SK-N-SH (cell line): ENCODE results near the gene TOX2. TPM values are rescaled to one million over a fixed set of nuclear protein-coding genes. Genes with fewer than 3 reads are reported as not detected.

ENCODE experiments used
- CTCF ChIA-PET: fragments of 300-600, 350-600 bp; formaldehyde crosslinking; extraction: SDS; loops from one replicate; lab custom pipeline; 2021; lab: Yijun Ruan, JAX
- POLR2A ChIA-PET: fragments of 350-600 bp; sonication (Branson Sonifier 250); formaldehyde crosslinking; extraction: SDS; loops from one replicate; lab custom pipeline; 2020; ENCODE audit warnings: antibody characterized with exemption, inconsistent platforms; lab: Yijun Ruan, JAX
- DNase-seq: peaks from one replicate; pipeline ENCODE4 v3.0.0; 2012
- H2AFZ ChIP-seq: fragments of 200-600 bp; sonication (generic); 2 replicates; pipeline ENCODE4 v1.8.1; 2016; ENCODE audit warnings: antibody characterized with exemption, mild to moderate bottlenecking, low read depth
- H3F3A ChIP-seq: fragments of 200-600 bp; sonication (generic); replicated peaks from 2 replicates; pipeline ENCODE3; 2016; ENCODE audit warnings: antibody characterized with exemption, mild to moderate bottlenecking; ENCODE audit not compliant: insufficient read depth
- H3K27ac ChIP-seq, 2 experiments: fragments of 200-500 bp in 1 of 2; fragments of 200-600 bp in 1 of 2; sonication (Bioruptor generic) in 1 of 2; sonication (generic), shearing (Covaris generic) in 1 of 2; 2 replicates each; pipeline versions ENCODE4 v1.5.1 to v1.6.1; 2014 to 2016; ENCODE audit warnings: low read depth in 2 of 2, inconsistent platforms in 1 of 2, low read length in 1 of 2, mild to moderate bottlenecking in 1 of 2, mixed read lengths in 1 of 2
- H3K27me3 ChIP-seq: fragments of 200-600 bp; sonication (generic), shearing (Covaris generic); 2 replicates; pipeline ENCODE4 v1.6.1; 2016; ENCODE audit warnings: mixed run types; ENCODE audit not compliant: insufficient read depth
- H3K36me3 ChIP-seq, 2 experiments: fragments of 200-500 bp in 1 of 2; fragments of 200-600 bp in 1 of 2; sonication (Bioruptor generic) in 1 of 2; sonication (generic) in 1 of 2; replicated peaks in 1 of 2; 2 replicates each; pipeline versions ENCODE3 to v1.5.1; 2014 to 2016; ENCODE audit warnings: low read length in 1 of 2, mild to moderate bottlenecking in 1 of 2; ENCODE audit not compliant: insufficient read depth in 2 of 2, control insufficient read depth in 1 of 2
- H3K4me1 ChIP-seq, 2 experiments: fragments of 200-500 bp in 1 of 2; fragments of 200-600 bp in 1 of 2; sonication (Bioruptor generic) in 1 of 2; sonication (generic), shearing (Covaris generic) in 1 of 2; 2 replicates each; pipeline versions ENCODE4 v1.5.1 to v1.6.1; 2014 to 2016; ENCODE audit warnings: low read depth in 1 of 2, low read length in 1 of 2, mixed run types in 1 of 2; ENCODE audit not compliant: insufficient read depth in 2 of 2, control insufficient read depth in 1 of 2
- H3K4me2 ChIP-seq: fragments of 200-600 bp; sonication (generic), shearing (Covaris generic); 2 replicates; pipeline ENCODE4 v1.6.1; 2017; ENCODE audit warnings: mixed run types
- H3K4me3 ChIP-seq, 2 experiments: fragments of 200-500 bp in 1 of 2; fragments of 200-600 bp in 1 of 2; sonication (Bioruptor generic) in 1 of 2; sonication (generic), shearing (Covaris generic) in 1 of 2; 2 replicates each; pipeline versions ENCODE4 v1.5.1 to v1.8.1; 2014 to 2016; ENCODE audit warnings: low read depth in 2 of 2, inconsistent platforms in 1 of 2, low read length in 1 of 2, mild to moderate bottlenecking in 1 of 2, mixed read lengths in 1 of 2, moderate library complexity in 1 of 2
- H3K79me2 ChIP-seq: fragments of 200-600 bp; sonication (generic); 2 replicates; pipeline ENCODE4 v1.8.1; 2017; ENCODE audit warnings: mild to moderate bottlenecking; ENCODE audit not compliant: insufficient read depth
- H3K9ac ChIP-seq: fragments of 200-600 bp; sonication (generic); 2 replicates; pipeline ENCODE4 v1.6.1; 2017; ENCODE audit warnings: mixed run types
- H3K9me2 ChIP-seq: fragments of 200-600 bp; sonication (generic); 2 replicates; pipeline ENCODE4 v1.6.1; 2017; ENCODE audit warnings: mixed run types
- H3K9me3 ChIP-seq: fragments of 200-600 bp; sonication (generic); 2 replicates; pipeline ENCODE4 v1.6.1; 2017; ENCODE audit warnings: mixed run types, mild to moderate bottlenecking, moderate library complexity
- H4K20me1 ChIP-seq: fragments of 200-600 bp; sonication (generic); 2 replicates; pipeline ENCODE4 v1.6.1; 2017; ENCODE audit warnings: mild to moderate bottlenecking, mixed run types; ENCODE audit not compliant: insufficient read depth
- EP300 ChIP-seq, 2 experiments: IDR thresholded peaks; 2 replicates each; pipeline versions ENCODE4 v1.4.0 to v1.6.1; 2012; ENCODE audit warnings: borderline replicate concordance in 1 of 2, low read depth in 1 of 2, low read length in 1 of 2
- EZH2phosphoT487 ChIP-seq: fragments of 200-600 bp; sonication (generic); IDR thresholded peaks from 2 replicates; pipeline ENCODE4 v1.6.1; 2017; ENCODE audit warnings: low read depth, mixed run types, mild to moderate bottlenecking, antibody characterized with exemption, moderate library complexity, borderline replicate concordance
- FOSL2 ChIP-seq: IDR thresholded peaks from 2 replicates; pipeline ENCODE4 v1.4.0; 2012; ENCODE audit warnings: low read depth, mild to moderate bottlenecking, moderate library complexity, borderline replicate concordance
- FOXM1 ChIP-seq: IDR thresholded peaks from 2 replicates; pipeline ENCODE4 v1.4.0; 2012; ENCODE audit warnings: low read depth, mild to moderate bottlenecking
- GABPA ChIP-seq: IDR thresholded peaks from 2 replicates; pipeline ENCODE4 v1.4.0; 2012; ENCODE audit warnings: low read depth, mild to moderate bottlenecking
- IRF3 ChIP-seq: fragments of 150-350 bp; IDR thresholded peaks from 2 replicates; pipeline ENCODE4 v1.6.1; 2016; ENCODE audit warnings: mild to moderate bottlenecking, low read depth, low read length
- NRF1 ChIP-seq: IDR thresholded peaks from 2 replicates; pipeline ENCODE4 v1.6.1; 2012; ENCODE audit warnings: low read depth, mild to moderate bottlenecking, low read length
- RCOR1 ChIP-seq: fragments of 150-350 bp; IDR thresholded peaks from 2 replicates; pipeline ENCODE4 v1.6.1; 2017; ENCODE audit warnings: antibody characterized with exemption, low read length
- SIN3A ChIP-seq: IDR thresholded peaks from 2 replicates; pipeline ENCODE4 v1.6.1; 2012; ENCODE audit warnings: low read depth, mild to moderate bottlenecking, low read length, moderate library complexity, borderline replicate concordance
- SMC3 ChIP-seq: IDR thresholded peaks from 2 replicates; pipeline ENCODE4 v1.6.1; 2012; ENCODE audit warnings: low read depth, low read length, improper control_type of control experiment
- TEAD4 ChIP-seq: IDR thresholded peaks from 2 replicates; pipeline ENCODE4 v1.4.0; 2012; ENCODE audit warnings: mild to moderate bottlenecking, borderline replicate concordance; ENCODE audit not compliant: insufficient read depth
- ZBTB33 ChIP-seq: IDR thresholded peaks from 2 replicates; pipeline ENCODE4 v1.4.0; 2012; ENCODE audit warnings: low read depth, borderline replicate concordance
- WGBS: methylation state at CpG from one replicate; pipeline ENCODE4 v1.1.6; 2017; ENCODE audit warnings: low lambda C conversion rate; 5-methylcytosine and 5-hydroxymethylcytosine counted together
- polyA plus RNA-seq, 3 experiments: library from polyadenylated mRNA; depleted of rRNA; stranded (reverse); fragments of >200 nt; gene quantifications; 2 replicates each; pipeline ENCODE4 v1.2.3, GENCODE V29; 2012
- TF ChIP-seq, protein P1 (sequence below): fragments of 200-600 bp; sonication (generic); IDR thresholded peaks from 2 replicates; pipeline ENCODE4 v1.6.1; 2017; ENCODE audit warnings: antibody characterized with exemption, mild to moderate bottlenecking, moderate library complexity

TOX2 gene
- polyA plus RNA-seq, 1 of the 3 experiments (the other 2 are of a cell fraction), result 15.4 TPM

DNA sequence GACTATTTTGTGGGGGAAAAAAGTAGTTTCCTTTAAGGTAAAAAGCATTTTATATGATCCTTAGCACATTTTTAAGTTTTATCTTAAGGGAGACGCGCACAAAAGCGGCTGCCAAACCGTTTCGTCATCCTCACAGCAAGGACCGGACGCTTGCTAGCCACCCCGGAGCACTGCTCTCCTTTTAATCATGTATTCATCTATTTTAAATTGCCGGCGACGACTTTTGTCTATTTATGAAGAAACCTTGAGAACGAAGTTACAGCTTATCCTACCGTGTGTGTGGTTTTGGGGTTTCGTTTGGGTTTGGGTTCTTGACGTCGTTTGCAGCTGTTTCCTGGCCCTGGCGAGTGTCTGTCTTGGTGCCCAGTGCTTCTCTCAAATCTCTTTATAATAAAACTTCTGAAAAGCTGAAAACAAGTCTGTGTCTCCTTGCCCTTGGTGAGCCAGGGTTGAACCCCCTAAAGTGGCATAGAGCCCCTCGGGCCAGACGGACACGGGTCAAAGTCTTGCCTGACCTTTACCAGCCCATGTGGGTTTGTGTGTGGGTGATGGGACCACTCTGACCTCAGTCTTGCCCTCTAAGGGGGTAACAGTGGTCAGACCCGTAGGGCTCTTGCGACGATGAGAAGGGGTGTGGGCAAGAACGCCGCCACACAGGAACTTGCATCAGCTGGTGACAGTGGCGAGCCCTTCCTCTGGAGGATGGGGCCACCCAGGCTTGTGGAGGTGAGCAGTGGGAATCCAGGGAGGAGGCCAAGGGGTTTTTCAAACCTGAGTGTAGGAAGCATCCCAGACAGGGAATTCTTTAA lies 154.8 kb downstream of the TOX2 start:
- H3K4me1 ChIP-seq, result peaks cover 5 to 20% of the 10 kb centered on the region in 2 experiments; a peak in 2 of 4 replicates
- no peaks in the 10 kb centered on the region for H3K36me3 ChIP-seq
- no peaks in the 10 kb centered on the region for H3K9me2 ChIP-seq
- H3K27me3 ChIP-seq, result no peaks in the 10 kb centered on the region
- POLR2A ChIA-PET, result no interaction called here
- H3K9ac ChIP-seq, result no peak overlapping the region
- TF ChIP-seq TEAD4 (no peak), SMC3 (no peak), EP300 (IDR thresholded peaks at IDR 0.05; ENCODE audit: borderline replicate concordance in 1 of 2, low read depth in 1 of 2, low read length in 1 of 2) (no peak), FOSL2 (no peak), GABPA (no peak), FOXM1 (no peak), IRF3 (no peak)
- TF ChIP-seq, all 33 proteins: peak for 0
- Histone ChIP-seq H2AFZ (no peak overlapping the region), H3K4me3 (no peak overlapping the region), H3K79me2 (no peaks in the 10 kb centered on the region), H3F3A (no peaks in the 10 kb centered on the region), H4K20me1 (no peaks in the 10 kb centered on the region), H3K4me2 (no peak overlapping the region), H3K27ac (no peak overlapping the region), H3K9me3 (no peaks in the 10 kb centered on the region)
- no peak for DNase-seq
- CTCF ChIA-PET, result interaction anchor here (0.9 to 1.4 kb wide), 3 partner anchors 10 to 36 kb away, joined by 3 read pairs; no protein-coding TSS in a partner anchor
- WGBS, result 94% methylated on average over 20 of the region's 26 CpGs

DNA sequence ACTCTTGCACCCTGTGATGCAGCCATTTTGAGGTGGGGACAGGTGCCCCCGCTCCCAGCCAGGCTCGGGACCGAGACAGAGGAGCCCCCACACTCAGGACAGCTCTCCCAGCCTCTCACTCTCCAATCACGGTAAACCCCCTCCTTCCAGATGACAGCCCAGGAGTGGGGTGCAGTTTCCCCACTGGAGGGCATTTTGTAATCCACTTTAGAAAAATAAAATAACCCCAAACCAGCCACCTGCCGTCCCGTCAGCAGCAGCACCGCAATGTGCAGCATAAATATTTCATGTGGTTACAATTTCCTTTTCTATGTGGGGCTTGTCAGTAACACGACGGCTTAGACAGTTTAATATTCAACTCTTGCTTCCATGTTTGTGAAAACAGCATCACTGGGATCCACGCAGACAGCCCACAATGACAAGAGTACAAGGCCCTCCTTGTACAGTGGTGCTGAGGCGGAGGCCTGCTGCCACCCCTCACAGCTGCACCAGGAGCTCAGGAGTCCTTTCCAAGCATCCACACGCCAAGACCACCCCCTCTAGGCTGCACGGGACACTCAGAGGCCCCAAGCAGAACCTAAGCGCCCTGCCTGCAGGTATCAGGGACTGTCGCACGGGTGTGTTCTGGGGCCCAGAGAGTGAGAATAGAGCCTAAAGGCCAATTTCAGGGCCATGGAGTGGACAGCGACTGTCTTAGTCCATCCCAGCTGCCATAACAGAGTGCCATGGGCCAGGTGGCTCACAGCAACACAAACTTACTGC lies 155.7 kb downstream of the TOX2 start:
- ChIA-PET POLR2A (no interaction called here), CTCF (interaction anchor here (0.9 to 2.4 kb wide), 4 partner anchors 9 to 13 kb away, joined by 3 to 10 read pairs (median 3); no protein-coding TSS in a partner anchor)
- 83% methylated on average over 9 of the region's 17 CpGs for WGBS

More for the DNA sequence above, 155.7 kb downstream of the TOX2 start:
- Histone ChIP-seq H3K9ac (no peak overlapping the region), H4K20me1 (no peaks in the 10 kb centered on the region), H3K4me2 (no peak overlapping the region), H3K4me3 (no peak overlapping the region), H3K27ac (no peak overlapping the region), H2AFZ (no peak overlapping the region), H3K9me2 (no peaks in the 10 kb centered on the region), H3K79me2 (no peaks in the 10 kb centered on the region), H3K27me3 (no peaks in the 10 kb centered on the region), H3K9me3 (no peaks in the 10 kb centered on the region), H3K4me1 (peaks cover 9 to 28% of the 10 kb centered on the region in 2 experiments; a peak in 2 of 4 replicates), H3K36me3 (no peaks in the 10 kb centered on the region), H3F3A (no peaks in the 10 kb centered on the region)
- TF ChIP-seq NRF1 (no peak), FOSL2 (no peak), RCOR1 (no peak), GABPA (no peak), SIN3A (no peak), EZH2phosphoT487 (no peak), ZBTB33 (no peak)
- TF ChIP-seq, protein P1, sequence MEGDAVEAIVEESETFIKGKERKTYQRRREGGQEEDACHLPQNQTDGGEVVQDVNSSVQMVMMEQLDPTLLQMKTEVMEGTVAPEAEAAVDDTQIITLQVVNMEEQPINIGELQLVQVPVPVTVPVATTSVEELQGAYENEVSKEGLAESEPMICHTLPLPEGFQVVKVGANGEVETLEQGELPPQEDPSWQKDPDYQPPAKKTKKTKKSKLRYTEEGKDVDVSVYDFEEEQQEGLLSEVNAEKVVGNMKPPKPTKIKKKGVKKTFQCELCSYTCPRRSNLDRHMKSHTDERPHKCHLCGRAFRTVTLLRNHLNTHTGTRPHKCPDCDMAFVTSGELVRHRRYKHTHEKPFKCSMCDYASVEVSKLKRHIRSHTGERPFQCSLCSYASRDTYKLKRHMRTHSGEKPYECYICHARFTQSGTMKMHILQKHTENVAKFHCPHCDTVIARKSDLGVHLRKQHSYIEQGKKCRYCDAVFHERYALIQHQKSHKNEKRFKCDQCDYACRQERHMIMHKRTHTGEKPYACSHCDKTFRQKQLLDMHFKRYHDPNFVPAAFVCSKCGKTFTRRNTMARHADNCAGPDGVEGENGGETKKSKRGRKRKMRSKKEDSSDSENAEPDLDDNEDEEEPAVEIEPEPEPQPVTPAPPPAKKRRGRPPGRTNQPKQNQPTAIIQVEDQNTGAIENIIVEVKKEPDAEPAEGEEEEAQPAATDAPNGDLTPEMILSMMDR, result no peak
- DNase-seq, result no peak
